Skeletal muscle satellite cell (primary cell): Measurements from ENCODE around the gene SLC35F2.

Experiments
- H3K27me3 ChIP-seq: 2 replicates; pipeline ENCODE4 v1.7.0; 2013; ENCODE audit warnings: low read length; ENCODE audit not compliant: control insufficient read depth, insufficient read depth
- H3K36me3 ChIP-seq: 2 replicates; pipeline ENCODE4 v1.7.0; 2013; ENCODE audit warnings: mild to moderate bottlenecking, control low read depth, low read length; ENCODE audit not compliant: insufficient read depth
- H3K4me1 ChIP-seq: 2 replicates; pipeline ENCODE4 v1.7.0; 2013; ENCODE audit warnings: low read length; ENCODE audit not compliant: control insufficient read depth, insufficient read depth
- H3K4me2 ChIP-seq: 2 replicates; pipeline ENCODE4 v1.7.0; 2013; ENCODE audit warnings: mild to moderate bottlenecking, low read length
- H3K4me3 ChIP-seq: 2 replicates; pipeline ENCODE4 v1.7.0; 2013; ENCODE audit warnings: low read length
- H3K9ac ChIP-seq: 2 replicates; pipeline ENCODE4 v1.7.0; 2013; ENCODE audit warnings: mild to moderate bottlenecking, low read depth, low read length, moderate library complexity
- H3K9me3 ChIP-seq: replicated peaks from 2 replicates; pipeline ENCODE4 v1.7.0; 2013; ENCODE audit warnings: mild to moderate bottlenecking, control low read depth, low read length

SLC35F2 gene

GRCh38 chr11:107808521-107808920 lies 50.1 kb downstream of the SLC35F2 start:
- Histone ChIP-seq H3K36me3 (peaks cover 15% of the 10 kb centered on the region), H3K4me3 (no peak overlapping the region), H3K4me1 (no peaks in the 10 kb centered on the region), H3K4me2 (no peak overlapping the region), H3K27me3 (no peaks in the 10 kb centered on the region), H3K9ac (no peak overlapping the region), H3K9me3 (no peaks in the 10 kb centered on the region)

- Histone ChIP-seq H3K27me3 (no peaks in the 10 kb centered on the region), H3K4me3 (no peak overlapping the region), H3K4me2 (no peak overlapping the region), H3K4me1 (no peaks in the 10 kb centered on the region), H3K36me3 (peaks cover 24% of the 10 kb centered on the region), H3K9ac (no peak overlapping the region), H3K9me3 (no peaks in the 10 kb centered on the region)
Measured at GRCh38 chr11:107804971-107805370, 53.6 kb downstream of the SLC35F2 start.

GRCh38 chr11:107804211-107804610 lies 54.4 kb downstream of the SLC35F2 start:
- H3K4me1 ChIP-seq, result no peaks in the 10 kb centered on the region
- no peaks in the 10 kb centered on the region for H3K27me3 ChIP-seq
- no peak overlapping the region for H3K9ac ChIP-seq
- H3K36me3 ChIP-seq, result peaks cover 24% of the 10 kb centered on the region
- no peak overlapping the region for H3K4me3 ChIP-seq
- H3K4me2 ChIP-seq, result no peak overlapping the region
- H3K9me3 ChIP-seq, result no peaks in the 10 kb centered on the region

- Histone ChIP-seq H3K27me3 (no peaks in the 10 kb centered on the region), H3K4me2 (no peak overlapping the region), H3K4me1 (no peaks in the 10 kb centered on the region), H3K4me3 (no peak overlapping the region), H3K9me3 (no peaks in the 10 kb centered on the region), H3K36me3 (peaks cover 22% of the 10 kb centered on the region), H3K9ac (no peak overlapping the region)
Measured at GRCh38 chr11:107801641-107802040, 56.9 kb downstream of the SLC35F2 start.

- H3K36me3 ChIP-seq, result peaks cover 13% of the 10 kb centered on the region
- H3K9ac ChIP-seq, result no peak overlapping the region
- no peak overlapping the region for H3K4me3 ChIP-seq
- H3K4me1 ChIP-seq, result no peaks in the 10 kb centered on the region
- H3K9me3 ChIP-seq, result no peaks in the 10 kb centered on the region
- no peaks in the 10 kb centered on the region for H3K27me3 ChIP-seq
- no peak overlapping the region for H3K4me2 ChIP-seq
Measured at GRCh38 chr11:107799218-107799859, 59.2 kb downstream of the SLC35F2 start.

- H3K9ac ChIP-seq, result no peak overlapping the region
Measured at GRCh38 chr11:107792049-107792443, 66.5 kb downstream of the SLC35F2 start.

GRCh38 chr11:107791343-107792048 lies 67.1 kb downstream of the SLC35F2 start:
- H3K27me3 ChIP-seq, result no peaks in the 10 kb centered on the region
- H3K4me1 ChIP-seq, result no peaks in the 10 kb centered on the region
- peaks cover 5% of the 10 kb centered on the region for H3K36me3 ChIP-seq
- no peak overlapping the region for H3K9ac ChIP-seq
- no peak overlapping the region for H3K4me2 ChIP-seq
- H3K4me3 ChIP-seq, result no peak overlapping the region
- H3K9me3 ChIP-seq, result no peaks in the 10 kb centered on the region

More at GRCh38 chr11:107792049-107792443, 66.5 kb downstream of the SLC35F2 start:
- no peak overlapping the region for H3K4me3 ChIP-seq
- peaks cover 5% of the 10 kb centered on the region for H3K36me3 ChIP-seq
- H3K4me1 ChIP-seq, result no peaks in the 10 kb centered on the region
- no peaks in the 10 kb centered on the region for H3K9me3 ChIP-seq
- H3K27me3 ChIP-seq, result no peaks in the 10 kb centered on the region
- H3K4me2 ChIP-seq, result no peak overlapping the region

GRCh38 chr11:107789767-107790166 lies 68.8 kb downstream of the SLC35F2 start:
- H3K9ac ChIP-seq, result no peak overlapping the region
- H3K36me3 ChIP-seq, result peaks cover 5% of the 10 kb centered on the region
- no peak overlapping the region for H3K4me3 ChIP-seq
- H3K9me3 ChIP-seq, result no peaks in the 10 kb centered on the region
- H3K27me3 ChIP-seq, result no peaks in the 10 kb centered on the region
- no peak overlapping the region for H3K4me2 ChIP-seq
- H3K4me1 ChIP-seq, result no peaks in the 10 kb centered on the region

GRCh38 chr11:107787733-107788132 lies 70.9 kb downstream of the SLC35F2 start:
- Histone ChIP-seq H3K9me3 (no peaks in the 10 kb centered on the region), H3K36me3 (peaks cover 5% of the 10 kb centered on the region), H3K4me2 (no peak overlapping the region), H3K4me3 (no peak overlapping the region), H3K4me1 (no peaks in the 10 kb centered on the region), H3K27me3 (no peaks in the 10 kb centered on the region), H3K9ac (no peak overlapping the region)

- Histone ChIP-seq H3K4me1 (no peaks in the 10 kb centered on the region), H3K9ac (no peak overlapping the region), H3K4me2 (no peak overlapping the region), H3K4me3 (no peak overlapping the region), H3K36me3 (no peaks in the 10 kb centered on the region), H3K27me3 (no peaks in the 10 kb centered on the region), H3K9me3 (no peaks in the 10 kb centered on the region)
Measured at GRCh38 chr11:107785401-107785800, 73.2 kb downstream of the SLC35F2 start.

GRCh38 chr11:107783121-107783520 lies 75.5 kb downstream of the SLC35F2 start:
- Histone ChIP-seq H3K36me3 (no peaks in the 10 kb centered on the region), H3K4me1 (no peaks in the 10 kb centered on the region), H3K4me2 (no peak overlapping the region), H3K27me3 (no peaks in the 10 kb centered on the region), H3K9ac (no peak overlapping the region), H3K9me3 (no peaks in the 10 kb centered on the region), H3K4me3 (no peak overlapping the region)

GRCh38 chr11:107780775-107781174 lies 77.8 kb downstream of the SLC35F2 start:
- Histone ChIP-seq H3K4me2 (no peak overlapping the region), H3K36me3 (no peaks in the 10 kb centered on the region), H3K9ac (no peak overlapping the region), H3K27me3 (no peaks in the 10 kb centered on the region), H3K4me3 (no peak overlapping the region), H3K9me3 (no peaks in the 10 kb centered on the region), H3K4me1 (no peaks in the 10 kb centered on the region)
